Inflammatory macrophage (primary cell): Measurements from ENCODE around the gene SLC35F3.

Experiments used
- DNase-seq, 2 donors: peaks; one replicate each; pipeline ENCODE4 v3.0.0-alpha.2; 2020 to 2022

SLC35F3 gene

DNA sequence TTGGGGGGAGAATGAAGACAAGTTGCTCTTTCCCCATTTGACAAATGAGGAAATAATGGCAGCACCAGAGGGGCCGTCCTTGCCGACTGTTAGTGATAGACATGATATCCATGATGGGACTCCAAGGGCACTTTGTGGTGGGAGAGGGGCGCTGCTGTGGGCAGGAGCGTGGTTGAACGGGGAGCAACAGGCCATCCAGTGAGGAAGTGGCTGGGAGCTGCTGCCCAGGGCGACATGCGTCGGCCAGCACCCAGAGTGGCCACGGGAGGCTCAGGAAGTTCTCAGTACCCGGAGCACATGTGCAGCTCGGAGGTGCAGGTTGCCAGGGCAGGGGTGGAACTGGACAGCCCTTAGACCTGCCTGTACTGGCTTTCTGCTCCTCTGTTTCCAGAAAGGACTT is 71.0 kb downstream of the SLC35F3 start:
- DNase-seq: no peak

DNA sequence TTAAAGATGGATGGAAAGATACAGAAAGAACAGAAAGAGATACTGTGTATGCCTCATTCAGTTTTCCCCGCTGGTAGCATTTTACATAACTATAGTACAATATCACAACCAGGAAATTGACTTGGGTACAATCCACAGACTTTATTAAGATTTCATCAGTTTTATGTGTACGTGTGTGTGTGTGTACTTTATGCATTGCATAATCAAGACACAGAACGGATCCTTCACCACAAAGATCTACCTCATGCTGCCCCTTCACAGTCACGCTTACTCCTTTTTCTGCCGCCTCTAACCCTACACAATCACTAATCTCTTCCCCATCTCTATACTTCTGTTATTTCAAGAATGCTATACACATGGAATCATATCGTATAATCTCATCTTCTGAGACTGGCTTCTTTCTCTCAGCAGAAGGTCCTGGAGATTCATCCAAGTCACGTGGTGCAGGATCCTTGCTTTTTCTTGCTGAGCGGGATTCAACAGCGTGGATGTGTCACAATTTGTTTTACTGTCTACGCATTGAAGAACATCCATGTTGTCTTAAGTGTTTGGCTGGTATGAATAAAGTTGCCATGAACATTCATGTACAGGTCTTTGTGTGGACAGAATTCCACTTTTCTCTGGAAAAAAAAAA is 76.7 kb downstream of the SLC35F3 start:
- DNase-seq: no peak

DNA sequence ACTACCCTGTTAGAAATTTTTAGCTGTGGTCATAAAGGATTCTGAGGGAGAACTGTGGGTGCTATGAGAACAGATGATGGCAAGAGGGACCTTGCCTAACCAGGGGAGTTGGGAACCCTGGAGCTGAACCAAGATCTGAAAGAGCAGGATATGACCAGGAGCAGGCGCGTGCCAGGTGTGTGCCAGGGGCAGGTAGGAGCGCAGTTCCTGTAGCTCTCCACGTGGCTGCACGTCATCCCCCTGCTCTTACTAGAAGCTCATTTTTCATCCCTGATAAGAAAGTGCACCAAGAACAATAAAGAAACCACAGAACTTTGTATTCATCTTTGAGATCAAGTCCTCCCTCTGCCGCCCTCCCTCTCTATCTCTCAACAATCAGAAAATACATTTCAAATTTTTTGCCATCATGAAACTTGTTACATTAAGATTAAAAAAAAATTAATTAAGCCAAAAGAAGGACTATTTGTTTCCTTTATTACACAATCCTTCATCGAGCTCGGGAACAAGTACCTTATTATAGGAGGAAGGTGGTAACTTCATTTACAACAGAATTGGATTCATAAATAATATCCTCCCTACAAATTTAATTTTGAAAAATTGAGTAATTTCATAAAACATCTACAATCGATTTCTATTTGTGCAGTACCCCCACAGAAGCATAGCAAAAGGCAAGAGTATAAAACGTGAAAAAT is 78.5 kb downstream of the SLC35F3 start:
- DNase-seq: no peak

DNA sequence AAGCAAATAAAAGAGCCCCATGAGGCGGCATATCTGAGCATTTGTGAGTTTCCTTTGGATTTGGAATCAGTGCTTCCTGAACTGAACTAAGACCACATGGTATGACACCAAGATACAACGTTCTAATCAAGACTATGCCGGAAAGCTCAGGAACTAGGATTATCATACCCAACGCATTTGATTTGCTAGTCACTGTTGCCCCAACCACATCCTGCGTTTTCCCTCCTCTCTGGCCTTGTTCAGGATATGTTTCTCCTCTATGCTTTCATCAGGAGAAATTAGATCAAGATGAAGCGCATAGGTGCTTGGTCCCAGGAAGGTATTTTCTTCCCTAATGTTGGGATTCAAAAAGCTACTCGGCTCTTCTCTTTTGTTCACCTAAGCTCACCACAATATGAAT is 79.3 kb downstream of the SLC35F3 start:
- no peak for DNase-seq

DNA sequence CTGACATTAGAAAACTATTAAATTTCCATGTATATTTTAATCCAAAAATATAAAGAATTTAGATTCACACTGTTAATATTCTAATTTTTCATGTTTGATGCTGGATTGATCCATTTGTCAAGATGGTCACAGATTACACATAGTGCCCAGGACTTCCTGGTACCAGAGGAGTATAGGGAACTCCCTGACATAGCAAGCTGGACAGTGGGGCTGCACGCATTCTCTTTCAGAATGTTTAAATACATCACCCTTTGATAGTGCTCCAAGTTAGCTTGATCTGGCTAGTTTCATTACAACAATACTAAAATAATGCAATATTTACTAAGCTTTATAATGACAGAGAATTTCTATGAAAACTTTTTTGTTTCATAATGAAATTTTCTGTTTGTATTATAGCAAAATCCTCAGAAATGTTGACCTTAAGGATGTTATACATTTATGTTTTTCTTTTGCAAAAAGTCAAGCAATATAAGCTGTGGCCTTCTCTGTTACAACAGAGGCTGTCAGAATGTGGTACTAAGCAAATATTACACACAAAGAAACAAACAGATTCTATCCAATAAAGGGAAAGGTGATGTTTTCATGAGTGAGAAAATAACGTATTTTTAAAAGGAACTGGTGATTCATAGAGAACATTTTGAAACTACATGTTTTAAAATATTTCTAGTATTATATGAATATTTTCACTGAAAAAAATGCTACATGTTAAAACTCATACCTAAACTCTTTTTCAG is 84.7 kb downstream of the SLC35F3 start:
- no peak for DNase-seq

DNA sequence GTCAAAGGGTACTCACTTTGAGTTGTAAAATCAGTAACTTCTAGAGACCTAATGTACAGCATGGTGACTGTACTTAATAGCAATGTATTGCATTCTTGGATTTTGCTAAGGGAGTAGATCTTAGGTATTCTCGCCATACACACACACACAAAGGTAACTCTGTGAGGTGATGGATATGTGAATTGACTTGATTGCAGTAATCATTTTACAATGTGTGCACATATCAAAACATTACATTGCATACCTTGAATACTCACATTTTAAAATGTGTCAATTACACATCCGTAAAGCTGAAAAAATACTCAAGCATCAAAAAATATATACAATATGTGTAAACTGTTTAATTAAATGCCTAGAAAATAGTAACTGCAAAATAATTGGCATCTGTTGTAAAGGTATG is 86.0 kb downstream of the SLC35F3 start:
- DNase-seq: no peak

DNA sequence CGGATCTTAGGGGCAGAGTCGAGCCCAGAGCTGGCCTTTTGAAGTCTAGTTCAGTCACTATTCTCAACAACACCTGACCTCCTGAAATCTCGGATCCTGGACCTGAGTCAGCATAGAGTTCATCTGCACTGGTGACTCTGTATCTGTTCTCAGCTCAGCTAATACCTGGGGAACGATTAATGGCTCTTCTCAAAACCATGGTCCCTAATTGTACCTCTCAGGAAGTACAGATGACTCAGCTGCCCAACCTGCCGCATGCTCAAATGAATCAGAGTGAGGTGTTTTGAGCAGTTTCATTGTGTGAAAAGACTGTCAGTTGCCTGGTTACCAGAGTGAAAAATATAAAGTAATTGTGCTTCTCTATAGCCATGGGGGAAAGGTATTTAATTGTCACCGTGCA is 89.2 kb downstream of the SLC35F3 start:
- no peak for DNase-seq

DNA sequence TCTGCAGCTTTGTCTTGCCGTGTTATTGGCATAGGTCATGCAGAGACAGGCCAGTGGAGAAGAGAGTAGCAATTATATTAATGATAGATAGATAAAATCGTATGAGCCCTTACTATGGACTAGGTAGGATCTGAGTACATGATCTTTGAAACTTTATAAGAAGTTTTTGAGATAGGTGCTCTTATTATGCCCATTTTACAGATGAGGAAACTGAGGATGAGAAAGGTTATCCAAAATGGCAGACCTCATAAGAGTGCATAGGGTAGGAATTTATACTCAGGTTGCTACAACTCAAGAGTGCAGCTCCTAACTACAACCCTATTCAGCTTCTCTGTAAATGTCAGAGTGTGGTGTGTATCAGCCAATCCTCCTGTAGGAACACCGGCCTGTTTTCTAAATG is 89.6 kb downstream of the SLC35F3 start:
- DNase-seq: no peak

DNA sequence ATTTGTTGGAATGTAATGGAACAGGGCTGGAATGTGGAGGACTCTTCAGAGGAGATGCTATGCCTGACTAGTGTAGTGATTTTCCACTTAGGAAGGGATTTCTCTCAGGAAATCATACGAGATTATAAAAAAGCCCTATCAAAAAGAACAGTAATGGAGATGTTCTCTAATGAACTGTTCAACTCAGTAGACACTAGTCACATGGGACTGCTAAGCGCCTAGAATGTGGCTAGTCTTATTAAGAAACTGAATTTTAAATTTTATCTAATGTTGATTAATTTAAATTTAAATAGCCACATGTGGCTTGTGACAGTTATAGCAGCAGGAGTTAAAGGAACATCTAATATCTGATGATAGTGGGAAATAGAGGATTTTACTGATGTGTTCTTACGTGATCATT is 94.0 kb downstream of the SLC35F3 start:
- no peak for DNase-seq

DNA sequence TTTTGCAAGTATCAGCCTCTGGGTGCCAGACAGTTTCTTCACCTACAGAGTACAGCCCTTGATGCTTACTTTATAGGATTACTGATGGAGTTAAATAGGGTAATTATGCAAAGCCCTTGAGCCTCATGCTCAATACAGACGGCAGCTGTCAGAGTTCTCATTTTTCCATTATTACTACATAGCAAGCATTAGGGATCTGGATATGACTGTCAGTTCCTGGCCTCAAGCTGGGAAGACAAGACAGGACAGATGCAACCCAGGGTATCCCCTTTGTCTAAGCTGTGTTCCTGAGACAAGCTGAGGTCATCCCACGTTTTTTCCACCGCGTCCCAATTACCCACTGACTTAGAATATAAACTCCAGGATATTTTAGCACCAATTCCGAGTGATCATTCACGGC is 94.4 kb downstream of the SLC35F3 start:
- DNase-seq: no peak

DNA sequence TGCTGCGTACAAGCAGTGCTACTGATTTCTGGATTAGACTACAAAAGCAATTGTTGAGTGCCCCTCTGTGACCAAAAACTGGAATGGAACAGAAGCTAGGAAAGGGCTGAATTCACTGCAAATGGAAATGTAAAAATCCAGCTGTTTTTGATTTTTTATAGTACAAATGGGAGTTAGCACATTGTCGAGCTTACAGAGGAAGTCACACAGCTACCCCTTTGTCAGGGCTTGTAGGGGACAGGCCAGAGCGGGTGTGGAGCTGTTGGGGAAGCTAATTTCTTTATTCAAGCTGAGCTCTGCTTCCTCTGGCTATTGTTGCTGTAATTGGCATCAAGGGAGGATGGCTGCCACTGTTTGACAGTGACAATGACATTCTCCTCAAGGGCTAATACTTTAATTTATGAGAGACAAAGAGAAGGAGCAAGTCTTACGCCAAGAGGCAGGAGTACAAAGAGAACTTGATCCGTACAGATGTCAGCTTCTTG is 96.1 kb downstream of the SLC35F3 start:
- DNase-seq: no peak

DNA sequence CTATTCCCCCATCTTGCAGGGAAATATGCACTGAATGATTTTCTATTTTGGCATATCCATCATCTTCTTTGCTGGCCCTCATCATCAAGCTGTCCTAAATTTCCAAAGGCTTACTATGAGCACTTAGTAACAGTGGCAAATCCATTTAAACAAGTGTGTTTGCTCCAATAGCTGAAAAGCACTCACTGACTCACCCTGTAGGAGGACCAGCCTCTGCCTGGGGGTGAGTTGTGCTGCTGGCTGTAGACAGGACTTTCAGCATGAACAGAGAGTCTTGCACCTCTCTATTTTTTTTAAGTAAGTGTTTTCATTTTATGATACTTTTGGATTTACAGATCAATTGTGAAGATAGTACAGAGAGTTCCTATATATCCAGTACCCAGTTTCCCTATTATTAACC is 97.3 kb downstream of the SLC35F3 start:
- no peak for DNase-seq

DNA sequence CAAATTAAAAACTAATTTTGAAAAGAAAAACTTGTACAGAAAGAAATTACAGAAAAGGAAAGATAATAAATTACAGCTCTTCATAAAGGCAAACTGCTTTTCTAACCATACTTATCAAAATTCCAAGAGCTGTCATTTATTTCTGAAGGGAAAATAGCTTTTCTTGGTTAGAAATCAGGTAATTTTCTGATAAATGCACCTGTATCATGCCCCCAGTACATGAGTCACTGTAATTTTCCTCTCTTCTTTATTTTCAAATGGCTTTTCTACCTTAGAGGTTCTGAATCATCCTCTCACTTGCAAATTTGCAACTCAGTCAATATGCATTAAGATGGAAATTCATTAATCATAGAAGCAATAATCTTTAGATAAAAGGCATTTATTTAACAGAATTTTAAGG is 100.1 kb downstream of the SLC35F3 start:
- DNase-seq: no peak

DNA sequence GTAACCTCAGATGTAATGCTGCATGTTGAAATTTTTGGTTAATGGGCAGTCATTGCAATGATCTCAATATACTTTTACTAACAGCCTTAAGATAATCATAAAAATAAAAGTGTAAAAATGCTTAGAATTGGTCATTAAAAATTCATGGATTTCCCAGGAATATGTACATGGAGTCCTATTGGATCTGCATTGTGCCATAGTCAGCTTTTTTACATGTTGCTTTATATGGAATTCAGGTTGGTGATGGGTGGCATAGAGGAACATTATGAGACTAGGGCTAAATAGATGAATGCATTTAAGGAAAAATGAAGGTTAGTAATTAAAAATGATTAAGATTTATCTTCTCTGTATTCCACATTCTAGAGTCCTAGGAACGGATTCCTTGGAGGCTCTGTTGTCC is 103.2 kb downstream of the SLC35F3 start:
- DNase-seq: no peak

DNA sequence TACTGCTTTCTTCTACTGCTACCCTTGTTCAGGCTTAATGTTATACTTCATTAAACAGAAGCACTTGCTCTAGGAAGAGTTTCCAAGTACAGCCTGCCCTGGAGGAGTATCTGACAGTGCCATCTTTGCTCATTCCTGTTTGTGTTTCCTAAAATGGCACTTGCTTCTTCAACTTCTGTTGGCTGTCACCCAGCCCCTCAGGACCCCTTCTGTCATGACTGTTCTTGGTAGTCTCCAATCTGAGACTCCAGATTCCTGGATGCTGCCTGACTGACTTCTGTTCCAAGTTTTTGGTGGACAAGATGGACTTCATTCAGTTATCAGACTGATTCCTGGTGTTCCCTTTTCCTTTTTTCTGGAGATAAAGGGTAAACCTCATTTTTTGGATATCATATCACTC is 104.1 kb downstream of the SLC35F3 start:
- DNase-seq: no peak

DNA sequence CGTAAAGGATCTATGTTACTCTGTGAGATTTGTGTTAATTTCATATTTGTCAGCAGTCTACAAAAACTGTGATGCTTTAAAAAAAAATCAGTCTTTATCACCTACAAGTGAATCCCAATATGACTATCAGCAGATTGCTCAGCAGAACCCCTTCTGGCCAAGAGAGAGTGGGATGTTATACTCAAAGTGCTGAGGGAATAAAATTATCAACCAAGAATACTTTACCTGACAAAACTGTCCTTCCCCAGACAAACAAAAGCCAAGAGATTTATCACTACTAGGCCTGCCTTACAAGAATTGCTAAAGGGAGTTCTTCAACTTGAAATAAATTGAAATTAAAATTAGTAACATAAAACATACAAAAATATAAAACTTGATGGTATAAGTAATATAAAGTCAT is 105.2 kb downstream of the SLC35F3 start:
- no peak for DNase-seq

DNA sequence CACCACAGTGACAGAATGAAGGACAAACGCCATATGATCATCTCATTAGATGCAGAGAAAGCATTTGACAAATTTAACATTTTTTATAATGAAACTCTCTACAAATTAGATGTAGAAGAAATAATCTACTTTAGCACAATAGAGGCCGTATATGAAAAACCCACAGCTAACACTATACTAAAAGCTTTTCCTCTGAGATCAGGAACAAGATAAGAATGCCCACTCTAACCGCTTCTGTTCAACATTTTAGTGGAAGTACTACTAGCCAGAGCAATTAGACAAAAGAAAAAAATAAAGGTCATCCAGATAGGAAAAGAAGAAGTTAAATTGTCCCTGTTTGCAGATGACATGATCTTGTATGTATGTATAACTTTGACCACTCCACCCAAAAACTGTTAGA is 109.7 kb downstream of the SLC35F3 start:
- DNase-seq: no peak

DNA sequence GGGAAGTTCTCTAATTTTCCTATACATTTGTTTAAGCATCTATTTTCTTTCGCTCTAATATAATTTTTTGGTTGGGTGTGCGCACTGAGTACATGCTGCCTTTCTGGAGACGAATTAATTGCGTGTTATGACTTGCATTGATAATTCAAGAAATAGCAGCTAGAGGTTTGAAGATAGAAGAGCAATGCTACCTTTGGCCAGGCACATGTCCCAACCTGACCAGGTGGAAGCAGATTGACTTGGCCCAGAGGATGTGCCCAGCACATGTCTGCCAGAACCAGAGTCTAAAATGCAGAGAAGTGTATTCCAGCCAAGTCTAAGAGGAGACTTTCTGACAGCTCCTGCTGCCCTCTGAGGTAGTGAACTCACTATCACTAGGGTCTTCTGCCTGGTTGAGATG is 114.3 kb downstream of the SLC35F3 start:
- no peak for DNase-seq

DNA sequence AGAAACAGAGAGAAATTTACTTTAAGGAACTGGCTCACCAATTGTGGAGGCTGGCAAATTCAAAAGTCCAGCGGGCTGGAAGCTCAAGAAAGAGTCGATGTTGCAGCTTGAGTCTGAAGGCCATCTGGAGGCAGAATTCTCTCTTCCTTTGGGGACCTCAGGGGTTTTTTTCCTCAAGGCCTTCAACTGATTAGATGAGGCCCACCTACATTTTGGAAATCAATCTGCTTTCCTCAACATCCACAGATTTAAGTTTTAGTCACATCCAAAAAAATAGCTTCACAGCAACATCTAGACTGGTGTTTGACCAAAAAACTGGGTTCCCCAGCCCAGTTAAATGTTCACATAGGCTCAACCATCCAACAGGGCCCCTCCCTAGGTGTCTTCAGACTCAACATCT is 114.9 kb downstream of the SLC35F3 start:
- no peak for DNase-seq

DNA sequence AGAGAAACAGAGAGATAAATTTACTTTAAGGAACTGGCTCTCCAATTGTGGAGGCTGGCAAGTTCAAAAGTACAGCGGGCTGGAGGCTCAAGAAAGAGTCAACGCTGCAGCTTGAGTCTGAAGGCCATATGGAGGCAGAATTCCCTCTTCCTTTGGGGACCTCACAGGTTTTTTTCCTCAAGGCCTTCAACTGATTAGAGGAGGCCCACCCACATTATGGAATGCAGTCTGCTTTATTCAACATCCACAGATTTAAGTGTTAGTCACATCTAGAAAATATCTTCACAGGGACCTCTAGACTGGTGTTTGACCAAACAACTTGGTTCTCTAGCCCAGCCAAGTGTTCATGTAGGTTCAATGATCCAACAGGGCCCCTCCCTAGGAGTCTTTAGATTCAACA is 117.8 kb downstream of the SLC35F3 start:
- no peak for DNase-seq

DNA sequence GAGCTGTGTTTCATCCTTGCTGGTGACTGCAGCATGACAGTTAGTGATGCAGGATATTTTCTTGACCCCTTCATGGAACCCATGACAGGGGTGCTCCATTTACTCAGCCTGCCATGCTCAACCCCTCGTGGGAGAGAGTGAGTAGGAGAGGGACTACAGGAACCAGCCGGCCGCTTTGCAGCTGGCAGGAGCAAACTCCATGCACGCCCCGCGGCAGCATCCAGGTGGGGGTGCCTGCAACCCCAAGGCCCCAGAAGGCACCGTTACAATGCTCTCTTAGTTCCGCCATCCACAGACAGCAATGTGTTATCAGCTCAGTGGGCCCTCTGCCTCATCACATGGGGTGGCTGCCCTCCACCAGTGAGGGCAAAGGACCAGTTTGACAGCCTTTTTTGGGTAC is 135.1 kb downstream of the SLC35F3 start:
- no peak for DNase-seq

DNA sequence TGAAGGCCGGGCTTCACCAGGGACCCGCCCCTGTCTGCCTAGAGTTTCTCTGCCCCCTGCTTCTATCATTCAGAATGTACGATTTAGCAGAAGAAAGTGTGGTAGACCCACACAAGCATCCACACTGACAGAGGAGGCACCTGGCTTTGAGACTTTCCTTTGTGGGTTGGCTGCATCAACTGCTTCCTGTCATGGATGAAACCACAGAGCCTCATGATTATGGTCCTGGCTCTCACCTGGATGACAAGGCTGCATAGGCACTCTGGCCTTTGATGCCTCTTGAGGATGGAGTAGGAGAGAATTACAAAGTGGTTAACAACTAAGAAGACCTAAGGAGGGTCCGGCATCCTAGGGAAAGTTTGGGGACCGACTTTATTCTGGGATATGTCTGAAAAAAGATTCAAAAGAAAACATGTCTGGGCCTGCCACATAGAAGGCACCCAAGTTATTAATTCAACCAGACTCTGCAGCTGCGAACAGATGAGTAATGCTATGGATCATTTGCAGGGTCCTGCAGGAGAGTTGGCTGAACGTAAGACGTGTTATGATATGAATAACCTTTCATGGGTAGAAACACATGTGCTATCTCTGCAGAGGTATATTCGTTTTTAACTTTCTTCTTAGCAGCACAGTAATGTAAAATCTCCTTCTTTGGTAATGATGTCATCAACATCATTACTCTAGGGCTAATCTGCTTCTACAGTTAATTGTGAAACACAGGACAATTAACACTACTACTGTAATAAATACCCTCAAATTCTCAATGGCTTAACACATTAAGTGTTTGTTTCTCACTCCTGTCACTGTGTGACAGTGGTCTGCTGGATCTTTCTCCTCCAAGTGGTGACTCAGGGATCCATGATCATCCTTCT is 136.2 kb downstream of the SLC35F3 start:
- DNase-seq: no peak

DNA sequence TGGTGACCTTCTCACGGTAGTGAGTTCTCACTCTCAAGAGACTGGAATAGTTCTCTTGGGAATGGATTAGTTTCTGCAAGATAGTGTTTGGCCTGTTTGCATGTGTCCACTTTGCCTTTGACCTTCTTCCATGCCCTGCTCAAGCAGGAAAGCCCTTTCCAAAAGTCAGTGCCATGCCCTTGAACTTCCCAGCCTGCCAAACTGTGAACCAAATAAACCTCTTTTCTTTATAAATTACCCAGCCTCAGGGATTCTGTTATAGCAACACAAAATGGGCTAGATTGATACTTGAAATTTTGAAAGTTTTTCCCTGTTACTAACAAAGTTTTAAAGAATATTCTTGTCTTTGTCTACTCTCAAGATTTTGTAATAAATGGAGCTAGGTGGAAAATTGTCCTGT is 139.6 kb downstream of the SLC35F3 start:
- no peak for DNase-seq
